HepG2 (cell line): ENCODE measurements around the gene DEFB123. TPM values are rescaled to one million over a fixed set of nuclear protein-coding genes. Genes with fewer than 3 reads are reported as not detected.
"Not testable (repeated sequence)": the region's sequence is repeated elsewhere in the genome, so short reads cannot be mapped to it uniquely, and the experiment has no call there.

Experiments
- ATAC-seq: fragments of 200-7000 bp; cut with Tn5 transposase; 3 replicates; pipeline ENCODE4 v1.9.1; 2020; ENCODE audit warnings: mild to moderate bottlenecking, moderate library complexity
- BruUV-seq: library from RNA; stranded (reverse); fragments of 400-500 nt; replicated peaks from 2 replicates; lab custom pipeline; 2021; lab: Mats Ljungman, UMichigan
- CTCF ChIA-PET: fragments of 300-600 bp; formaldehyde crosslinking; extraction: SDS; loops from one replicate; lab custom pipeline; 2021; ENCODE audit warnings: low total read pairs, inconsistent platforms, low intra/inter-chr PET ratio; lab: Yijun Ruan, JAX
- POLR2A ChIA-PET: fragments of 350-600 bp; sonication (Branson Sonifier 250); formaldehyde crosslinking; loops from one replicate; lab custom pipeline; 2020; ENCODE audit warnings: antibody characterized with exemption, inconsistent platforms; lab: Yijun Ruan, JAX
- DNase-seq: peaks from one replicate; pipeline ENCODE4 v3.0.0-alpha.2; 2015; ENCODE audit warnings: low spot score
- FAIRE-seq: peaks from 3 replicates; lab custom pipeline; 2011; peaks lifted over from hg19 to GRCh38; lab: Jason Lieb, UNC
- H2AFZ ChIP-seq: one replicate; pipeline ENCODE4 v1.6.1; 2011; ENCODE audit warnings: low read length, inconsistent platforms
- H3K27ac ChIP-seq: fragments of 300-600 bp; 3 replicates; pipeline ENCODE4 v1.8.0; 2011; ENCODE audit warnings: mixed run types, mild to moderate bottlenecking, mixed read lengths, low read length, inconsistent platforms; ENCODE audit not compliant: insufficient read depth; ENCODE audit errors: extremely low read length
- H3K27me3 ChIP-seq, 2 experiments: fragments of 200-600 bp in 1 of 2; 2 replicates in 1 of 2; 3 replicates in 1 of 2; pipeline versions ENCODE4 v1.6.0 to v1.8.0; 2011; ENCODE audit warnings: low read length in 2 of 2, mild to moderate bottlenecking in 2 of 2, moderate library complexity in 2 of 2, inconsistent platforms in 1 of 2; ENCODE audit not compliant: insufficient read depth in 2 of 2, control insufficient read depth in 1 of 2
- H3K36me3 ChIP-seq, 2 experiments: fragments of 200-600 bp in 1 of 2; replicated peaks in 1 of 2; 2 replicates in 1 of 2; 3 replicates in 1 of 2; pipeline versions ENCODE4 v1.5.1 to v1.8.0; 2011; ENCODE audit warnings: low read length in 2 of 2, inconsistent platforms in 1 of 2; ENCODE audit not compliant: insufficient read depth in 2 of 2, control insufficient read depth in 1 of 2
- H3K4me1 ChIP-seq: 2 replicates; pipeline ENCODE4 v1.5.1; 2012; ENCODE audit warnings: low read length, inconsistent platforms; ENCODE audit not compliant: insufficient read depth
- H3K4me2 ChIP-seq: 2 replicates; pipeline ENCODE4 v1.6.0; 2011; ENCODE audit warnings: low read depth, low read length, inconsistent platforms
- H3K4me3 ChIP-seq, 3 experiments: fragments of 200-600 bp in 1 of 3; sonication (generic), shearing (Covaris generic) in 1 of 3; replicated peaks in 1 of 3; 2 replicates each; pipeline ENCODE4 v1.5.1; 2011 to 2016; ENCODE audit warnings: low read length in 3 of 3, inconsistent platforms in 2 of 3, low read depth in 2 of 3, mild to moderate bottlenecking in 2 of 3, control low read depth in 1 of 3, mixed read lengths in 1 of 3; ENCODE audit not compliant: insufficient read depth in 1 of 3
- H3K79me2 ChIP-seq: one replicate; pipeline ENCODE4 v1.6.1; 2011; ENCODE audit warnings: low read length, inconsistent platforms; ENCODE audit not compliant: insufficient read depth
- H3K9ac ChIP-seq: 2 replicates; pipeline ENCODE4 v1.6.0; 2011; ENCODE audit warnings: mild to moderate bottlenecking, low read depth, low read length, inconsistent platforms; ENCODE audit not compliant: insufficient read depth
- H3K9me3 ChIP-seq: 2 replicates; pipeline ENCODE4 v1.5.1; 2012; ENCODE audit warnings: mild to moderate bottlenecking, low read length
- H4K20me1 ChIP-seq: 2 replicates; pipeline ENCODE4 v1.6.0; 2011; ENCODE audit warnings: inconsistent platforms, mild to moderate bottlenecking, low read length, moderate library complexity; ENCODE audit not compliant: insufficient read depth
- HNRNPK ChIP-seq: fragments of 200-400 bp; formaldehyde crosslinking; IDR thresholded peaks from 2 replicates; pipeline ENCODE4 v1.6.1; 2018; ENCODE audit warnings: low read length, low read depth, moderate library complexity, mild to moderate bottlenecking; ENCODE audit not compliant: poor library complexity, severe bottlenecking
- RFX1 ChIP-seq: fragments of 450-650 bp; IDR thresholded peaks from 2 replicates; pipeline ENCODE4 v1.6.1; 2017
- ZNF678 ChIP-seq: sonication (generic); formaldehyde crosslinking; IDR thresholded peaks from 2 replicates; pipeline ENCODE4 v1.4.0; 2020; ENCODE audit warnings: mild to moderate bottlenecking, missing genetic modification reagents
- ZNF883 ChIP-seq: sonication (generic); formaldehyde crosslinking; IDR thresholded peaks from 2 replicates; pipeline ENCODE4 v1.5.1; 2020; ENCODE audit warnings: mild to moderate bottlenecking, missing genetic modification reagents; ENCODE audit errors: not compliant biosample characterization
- WGBS: methylation state at CpG from one replicate; pipeline ENCODE4 v1.1.6; 2017; ENCODE audit warnings: low lambda C conversion rate; 5-methylcytosine and 5-hydroxymethylcytosine counted together
- in situ Hi-C: cut with HindIII; loops from 2 replicates; pipeline ENCODE4 v1.10.0; 2017; ENCODE audit warnings: low pct_unique_long_range_greater_than_20kb; ENCODE audit not compliant: extremely low pct_ligation_motif_present
- intact Hi-C: fragments of 100-400 bp; cut with micrococcal nuclease; formaldehyde crosslinking; loops from one replicate; pipeline ENCODE4 v1.10.0; 2022; ENCODE audit not compliant: unreplicated experiment
- polyA plus RNA-seq, 8 experiments: library from polyadenylated mRNA; depleted of rRNA in 3 of 8; stranded (reverse) in 7 of 8; unstranded in 1 of 8; fragments of >200 nt; fragmentation: Illumina TruSeq in 4 of 8; extraction: Trizol in 4 of 8; gene quantifications; 2 replicates each; pipeline versions ENCODE4 v1.2.1 to v1.2.3, GENCODE V29; 2011 to 2016; ENCODE audit warnings: low read depth in 4 of 8, missing spikeins in 1 of 8, mixed read lengths in 1 of 8; ENCODE audit not compliant: insufficient read depth in 1 of 8
- total RNA-seq, 5 experiments: library from RNA; depleted of rRNA; stranded (reverse); fragments of >200 nt; fragmentation: Illumina TruSeq; extraction: Trizol; gene quantifications; 2 replicates each; pipeline ENCODE4 v1.2.3, GENCODE V29; 2016; ENCODE audit warnings: low read depth in 1 of 5
- TF ChIP-seq, protein P1 (sequence below), 2 experiments: sonication (generic) in 1 of 2; formaldehyde crosslinking in 1 of 2; IDR thresholded peaks; 2 replicates each; pipeline versions ENCODE4 v1.5.1 to v1.6.1; 2011 to 2020; ENCODE audit warnings: borderline replicate concordance in 1 of 2, low read depth in 1 of 2, low read length in 1 of 2, mild to moderate bottlenecking in 1 of 2, missing genetic modification reagents in 1 of 2, moderate library complexity in 1 of 2

Gene DEFB123
- total and polyA plus RNA-seq, 2 of the 13 experiments (the other 11 are each of a cell fraction or from before 2014, with no cell fraction given), result not detected

DNA sequence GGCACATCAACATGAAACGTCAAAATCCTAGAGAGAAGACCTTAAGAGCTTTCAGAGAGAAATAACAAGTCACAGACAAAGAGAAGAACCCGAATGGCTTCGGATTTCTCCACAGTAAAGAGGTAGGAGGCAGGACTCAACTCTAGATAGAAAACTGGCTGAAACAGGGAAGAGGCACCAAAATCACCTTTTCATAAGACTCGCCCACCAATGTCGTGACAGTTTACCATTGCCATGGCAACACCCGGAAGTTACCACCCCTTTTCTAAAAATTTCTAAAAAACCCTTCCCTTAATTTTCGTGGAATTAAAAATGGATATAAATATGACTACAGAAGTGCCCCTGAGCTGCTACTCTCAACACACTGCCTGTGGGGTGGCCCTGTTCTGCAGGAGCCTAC, 22.1 kb upstream of the DEFB123 start:
- 36% methylated on average over 7 of the region's 7 CpGs for WGBS
- Histone ChIP-seq H3K9ac (no peak overlapping the region), H3K27me3 (peaks cover 0 to 4% of the 10 kb centered on the region in 2 experiments; a peak in 2 of 5 replicates), H3K9me3 (no peaks in the 10 kb centered on the region), H3K27ac (no peak overlapping the region), H2AFZ (no peak overlapping the region), H3K4me1 (no peaks in the 10 kb centered on the region), H4K20me1 (no peaks in the 10 kb centered on the region), H3K36me3 (no peaks in the 10 kb centered on the region), H3K79me2 (no peaks in the 10 kb centered on the region), H3K4me3 (no peak overlapping the region), H3K4me2 (no peak overlapping the region)
- CTCF ChIA-PET, result no interaction called here
- in situ Hi-C loops, result no loop called here
- intact Hi-C loops, result no loop called here
- POLR2A ChIA-PET, result no interaction called here
- FAIRE-seq (no peak), DNase-seq (no peak), ATAC-seq (no peak)
- TF ChIP-seq RFX1, result 0 out of 2 replicates have a peak, but pooled peaks have one; percentile 13
- TF ChIP-seq, protein P1, sequence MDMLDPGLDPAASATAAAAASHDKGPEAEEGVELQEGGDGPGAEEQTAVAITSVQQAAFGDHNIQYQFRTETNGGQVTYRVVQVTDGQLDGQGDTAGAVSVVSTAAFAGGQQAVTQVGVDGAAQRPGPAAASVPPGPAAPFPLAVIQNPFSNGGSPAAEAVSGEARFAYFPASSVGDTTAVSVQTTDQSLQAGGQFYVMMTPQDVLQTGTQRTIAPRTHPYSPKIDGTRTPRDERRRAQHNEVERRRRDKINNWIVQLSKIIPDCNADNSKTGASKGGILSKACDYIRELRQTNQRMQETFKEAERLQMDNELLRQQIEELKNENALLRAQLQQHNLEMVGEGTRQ (IDR thresholded peaks at IDR 0.05; ENCODE audit: low read depth, low read length), result no peak
- TF ChIP-seq, protein P1 (CRISPR knock-in tag; IDR thresholded peaks at IDR 0.05; ENCODE audit: borderline replicate concordance), result no peak
- BruUV-seq, result no TSS peak

GRCh38 chr20:31425797-31426196, 14.6 kb upstream of the DEFB123 start:
- in situ Hi-C loops, result no loop called here
- no peak for FAIRE-seq

GRCh38 chr20:31426891-31427551, 13.4 kb upstream of the DEFB123 start:
- CTCF ChIA-PET, H3K79me2 ChIP-seq, H3K9ac ChIP-seq, DNase-seq, in situ Hi-C loops, intact Hi-C loops, POLR2A ChIA-PET, H3K4me3 ChIP-seq, H3K27me3 ChIP-seq, H3K4me1 ChIP-seq, H3K27ac ChIP-seq, ATAC-seq, H4K20me1 ChIP-seq, H3K9me3 ChIP-seq, FAIRE-seq, H2AFZ ChIP-seq, H3K4me2 ChIP-seq, H3K36me3 ChIP-seq, BruUV-seq: not testable (repeated sequence)
- WGBS, result 84% methylated on average over 28 of the region's 48 CpGs

More at GRCh38 chr20:31425797-31426196, 14.6 kb upstream of the DEFB123 start:
- intact Hi-C loops, result no loop called here
- H3K4me3 ChIP-seq, result no peak overlapping the region
- TF ChIP-seq ZNF678 (CRISPR knock-in tag) (no peak), HNRNPK (peak; percentile 70), ZNF883 (CRISPR knock-in tag) (no peak)
- TF ChIP-seq, all 625 proteins: peak for 1
- no peak overlapping the region for H3K9ac ChIP-seq
- no peaks in the 10 kb centered on the region for H4K20me1 ChIP-seq
- CTCF ChIA-PET, result no interaction called here
- no peaks in the 10 kb centered on the region for H3K4me1 ChIP-seq
- no peak overlapping the region for H3K27ac ChIP-seq
- H3K9me3 ChIP-seq, result no peaks in the 10 kb centered on the region
- H3K36me3 ChIP-seq, result no peaks in the 10 kb centered on the region
- no TSS peak for BruUV-seq
- H3K4me2 ChIP-seq, result no peak overlapping the region
- H3K27me3 ChIP-seq, result peaks cover 0 to 8% of the 10 kb centered on the region in 2 experiments; a peak in 2 of 5 replicates
- no peak for DNase-seq
- H3K79me2 ChIP-seq, result no peaks in the 10 kb centered on the region
- no peak overlapping the region for H2AFZ ChIP-seq
- POLR2A ChIA-PET, result no interaction called here
- no peak for ATAC-seq
